Measurements from ENCODE around the gene THRB.

DNA sequence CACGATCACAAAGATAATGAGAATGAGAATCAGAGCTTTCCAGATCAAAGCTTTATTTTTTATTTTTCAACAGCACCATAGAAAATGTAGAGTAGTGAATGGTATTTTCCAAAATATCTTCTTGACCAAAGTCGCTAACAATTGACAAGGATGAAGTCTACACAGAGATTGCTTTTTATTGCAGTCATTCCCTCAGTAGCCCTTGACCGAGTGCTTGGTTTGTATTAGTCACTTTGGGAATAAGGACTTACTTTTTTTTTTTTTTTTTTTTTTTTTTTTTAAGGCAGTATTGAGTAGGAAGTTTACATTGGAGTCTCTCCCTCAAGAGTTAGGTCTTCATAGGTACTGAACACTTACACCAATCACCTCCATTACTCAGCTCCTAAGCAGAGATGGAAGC lies 39.8 kb downstream of the THRB start:
- no peak for TF ChIP-seq EZH2phosphoT487 (IDR thresholded peaks at IDR 0.05; ENCODE audit: low read depth, severe bottlenecking, unreplicated experiment)
- TF ChIP-seq, protein P1, sequence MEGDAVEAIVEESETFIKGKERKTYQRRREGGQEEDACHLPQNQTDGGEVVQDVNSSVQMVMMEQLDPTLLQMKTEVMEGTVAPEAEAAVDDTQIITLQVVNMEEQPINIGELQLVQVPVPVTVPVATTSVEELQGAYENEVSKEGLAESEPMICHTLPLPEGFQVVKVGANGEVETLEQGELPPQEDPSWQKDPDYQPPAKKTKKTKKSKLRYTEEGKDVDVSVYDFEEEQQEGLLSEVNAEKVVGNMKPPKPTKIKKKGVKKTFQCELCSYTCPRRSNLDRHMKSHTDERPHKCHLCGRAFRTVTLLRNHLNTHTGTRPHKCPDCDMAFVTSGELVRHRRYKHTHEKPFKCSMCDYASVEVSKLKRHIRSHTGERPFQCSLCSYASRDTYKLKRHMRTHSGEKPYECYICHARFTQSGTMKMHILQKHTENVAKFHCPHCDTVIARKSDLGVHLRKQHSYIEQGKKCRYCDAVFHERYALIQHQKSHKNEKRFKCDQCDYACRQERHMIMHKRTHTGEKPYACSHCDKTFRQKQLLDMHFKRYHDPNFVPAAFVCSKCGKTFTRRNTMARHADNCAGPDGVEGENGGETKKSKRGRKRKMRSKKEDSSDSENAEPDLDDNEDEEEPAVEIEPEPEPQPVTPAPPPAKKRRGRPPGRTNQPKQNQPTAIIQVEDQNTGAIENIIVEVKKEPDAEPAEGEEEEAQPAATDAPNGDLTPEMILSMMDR (IDR thresholded peaks at IDR 0.05; ENCODE audit: poor library complexity), result no peak
